ENCODE measurements around the gene BEAN1.
"Not testable (repeated sequence)": the region's sequence is repeated elsewhere in the genome, so short reads cannot be mapped to it uniquely, and the experiment has no call there.

BEAN1 gene

DNA sequence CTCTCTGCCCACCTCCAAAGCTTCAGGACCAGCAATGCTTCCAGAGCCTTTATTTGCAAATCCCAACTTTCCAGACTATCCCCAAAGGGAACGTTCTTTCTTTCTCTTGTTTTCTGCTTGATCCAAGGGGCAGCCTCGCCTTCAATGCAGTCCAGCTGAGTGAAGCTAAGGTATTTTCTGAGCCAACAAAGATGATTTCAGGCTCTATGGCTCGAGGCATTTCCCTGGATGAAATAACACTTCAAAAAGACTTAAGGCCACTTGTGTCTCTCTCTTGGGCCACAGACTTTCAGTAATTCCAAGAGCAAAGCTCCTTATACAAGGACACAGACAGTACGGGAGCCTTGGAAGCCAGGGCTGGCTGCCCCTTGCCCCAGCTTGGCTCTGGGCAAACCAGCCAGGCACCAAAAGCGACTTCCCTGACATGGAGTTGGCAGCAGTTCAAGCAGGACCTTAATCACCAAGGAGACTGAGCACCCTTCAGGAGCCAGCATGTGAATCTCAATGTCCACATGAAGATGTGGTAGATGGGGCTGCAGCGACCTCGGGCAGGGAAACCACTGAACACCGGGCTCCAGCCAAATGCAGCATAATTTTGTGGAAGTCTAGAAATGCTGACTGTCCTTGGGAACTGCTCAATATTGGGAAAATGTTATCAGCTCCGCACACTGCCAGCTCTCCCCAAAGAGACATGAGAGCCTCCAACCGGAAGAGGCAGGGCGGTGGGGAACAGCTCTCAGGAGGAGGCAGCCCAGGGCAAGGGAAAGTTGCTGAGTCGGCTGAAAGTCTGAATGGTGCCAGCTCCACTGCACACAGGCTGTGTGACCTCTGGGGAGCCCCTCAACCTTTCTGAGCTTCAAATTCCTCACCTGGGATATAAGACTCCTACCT is 83.9 kb downstream of the BEAN1 start:
- DNase-seq: no peak

DNA sequence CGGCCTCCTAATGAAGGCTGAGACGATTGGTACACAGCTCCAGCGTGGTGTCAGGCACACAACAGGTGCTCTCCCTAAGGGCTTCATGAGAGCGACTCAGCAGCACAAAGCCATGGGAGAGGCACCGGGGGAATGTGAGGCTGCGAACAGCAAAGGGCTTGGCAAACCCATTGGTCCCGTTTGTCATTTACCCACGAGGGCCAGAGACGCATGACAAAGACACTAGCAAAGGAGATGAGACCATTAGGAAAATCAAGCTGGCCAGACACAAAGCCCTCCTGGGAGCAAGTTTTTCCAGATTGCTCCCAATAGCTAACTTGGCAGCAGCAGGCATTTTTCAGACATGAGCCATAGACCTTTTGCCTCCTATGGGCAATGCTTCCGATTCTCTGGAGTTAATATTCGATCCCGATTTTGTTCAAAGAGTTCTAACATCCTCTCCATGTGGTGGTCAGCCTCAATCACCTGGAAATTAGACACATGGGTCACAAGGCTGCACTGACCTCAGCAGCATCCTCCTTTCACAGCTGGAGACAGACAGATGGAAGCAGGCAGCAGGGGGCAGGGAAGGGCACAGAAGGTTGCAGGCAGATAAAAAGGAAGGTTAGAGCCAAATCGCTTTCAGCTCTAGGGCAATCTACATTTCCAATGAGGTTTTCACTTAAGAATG is 84.6 kb downstream of the BEAN1 start:
- DNase-seq: peak in 1 of 2 experiments; percentile 74

DNA sequence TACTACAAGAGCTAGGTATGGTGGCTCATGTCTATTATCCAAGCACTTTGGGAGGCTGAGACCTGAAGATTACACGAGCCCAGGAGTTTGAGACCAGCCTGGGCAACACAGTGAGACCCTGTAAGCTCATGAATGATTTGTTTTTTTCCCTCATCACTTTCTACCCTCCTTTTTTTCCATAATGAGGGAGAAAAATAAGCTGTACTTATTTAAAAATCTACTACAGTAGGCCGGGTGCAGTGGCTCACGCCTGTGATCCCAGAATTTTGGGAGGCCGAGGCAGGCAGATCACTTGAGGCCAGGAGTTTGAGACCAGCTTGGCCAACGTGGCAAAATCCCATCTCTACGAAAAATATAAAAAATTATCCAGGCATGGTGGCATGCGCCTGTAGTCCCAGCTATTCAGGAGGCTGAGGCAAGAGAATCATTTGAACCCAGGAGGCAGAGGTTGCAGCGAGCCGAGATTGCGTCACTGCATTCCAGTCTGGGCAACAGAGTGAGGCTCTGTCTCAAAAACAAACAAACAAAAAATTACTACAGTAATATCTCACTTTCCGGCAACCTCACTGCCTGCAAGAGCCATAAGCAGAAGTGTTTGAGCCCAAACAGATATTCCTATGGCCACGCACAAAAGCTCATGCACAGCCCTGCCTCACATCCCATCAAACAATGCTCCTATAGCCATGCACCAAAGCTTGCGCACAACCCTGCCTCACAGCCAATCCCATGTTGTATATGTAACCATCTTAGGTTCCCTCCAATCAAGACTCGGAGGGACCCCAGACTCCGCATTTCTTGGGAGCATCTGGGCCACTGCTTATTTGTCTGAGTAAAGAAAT is 85.4 kb downstream of the BEAN1 start:
- DNase-seq: no peak

DNA sequence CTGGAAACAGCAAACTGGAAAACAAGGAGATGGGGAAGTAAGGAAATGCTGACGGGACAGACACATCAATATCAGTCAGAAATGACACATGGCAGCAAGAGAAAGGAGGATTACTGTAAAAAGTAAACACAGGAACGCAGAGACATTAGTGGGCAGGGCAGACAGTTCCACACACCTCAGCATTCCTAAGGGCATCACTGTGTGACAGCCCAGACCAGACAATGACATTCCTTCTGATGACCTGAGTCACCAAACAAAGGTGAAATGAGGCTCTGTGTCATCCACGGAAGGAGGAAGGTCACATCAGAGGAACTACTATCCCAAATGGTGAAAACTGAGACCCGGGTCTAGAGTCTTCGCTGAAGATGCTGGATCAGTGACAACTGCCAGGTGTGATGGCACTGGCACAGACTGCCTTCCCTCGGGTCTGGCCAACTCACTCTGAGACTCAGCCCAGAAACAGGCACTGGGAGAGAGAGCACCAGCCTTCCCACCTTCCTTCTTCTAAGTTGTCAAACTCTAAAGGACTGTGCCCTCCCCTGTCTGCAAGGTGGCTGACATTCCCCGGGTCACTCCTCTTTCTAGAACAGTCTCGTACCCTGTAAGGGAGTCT is 86.1 kb downstream of the BEAN1 start:
- DNase-seq: no peak

DNA sequence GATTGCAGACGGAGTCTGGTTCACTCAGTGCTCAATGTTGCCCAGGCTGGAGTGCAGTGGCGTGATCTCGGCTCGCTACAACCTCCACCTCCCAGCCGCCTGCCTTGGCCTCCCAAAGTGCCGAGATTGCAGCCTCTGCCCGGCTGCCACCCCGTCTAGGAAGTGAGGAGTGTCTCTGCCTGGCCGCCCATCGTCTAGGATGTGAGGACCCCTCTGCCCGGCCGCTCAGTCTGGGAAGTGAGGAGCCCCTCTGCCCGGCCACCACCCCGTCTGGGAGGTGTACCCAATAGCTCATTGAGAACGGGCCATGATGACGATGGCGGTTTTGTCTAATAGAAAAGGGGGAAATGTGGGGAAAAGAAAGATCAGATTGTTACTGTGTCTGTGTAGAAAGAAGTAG is 87.3 kb downstream of the BEAN1 start:
- not testable (repeated sequence) for DNase-seq

DNA sequence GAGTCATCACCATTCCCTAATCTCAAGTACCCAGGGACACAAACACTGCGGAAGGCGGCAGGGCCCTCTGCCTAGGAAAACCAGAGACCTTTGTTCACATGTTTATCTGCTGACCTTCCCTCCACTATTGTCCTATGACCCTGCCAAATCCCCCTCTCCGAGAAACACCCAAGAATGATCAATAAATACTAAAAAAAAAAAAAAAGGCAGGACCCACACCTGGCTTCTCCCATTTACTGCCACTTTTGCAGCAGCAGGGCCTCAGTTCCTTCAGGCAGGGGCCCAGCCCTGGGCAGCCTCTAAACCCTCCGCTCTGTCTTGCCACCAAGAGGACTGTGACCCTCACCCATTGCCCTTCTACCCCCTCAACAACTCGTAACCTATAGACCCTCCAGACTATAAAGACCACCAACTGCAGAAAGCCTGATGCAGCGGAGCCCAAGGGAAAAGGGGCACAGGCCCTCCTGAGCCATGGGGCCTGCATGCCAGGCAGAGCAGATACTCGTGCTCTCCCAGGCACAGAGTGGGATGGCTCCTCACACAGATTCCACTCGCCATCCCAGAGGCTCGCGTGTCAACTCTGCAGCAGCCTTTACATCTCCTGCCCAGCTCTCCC is 88.0 kb downstream of the BEAN1 start:
- DNase-seq: not testable (repeated sequence)

DNA sequence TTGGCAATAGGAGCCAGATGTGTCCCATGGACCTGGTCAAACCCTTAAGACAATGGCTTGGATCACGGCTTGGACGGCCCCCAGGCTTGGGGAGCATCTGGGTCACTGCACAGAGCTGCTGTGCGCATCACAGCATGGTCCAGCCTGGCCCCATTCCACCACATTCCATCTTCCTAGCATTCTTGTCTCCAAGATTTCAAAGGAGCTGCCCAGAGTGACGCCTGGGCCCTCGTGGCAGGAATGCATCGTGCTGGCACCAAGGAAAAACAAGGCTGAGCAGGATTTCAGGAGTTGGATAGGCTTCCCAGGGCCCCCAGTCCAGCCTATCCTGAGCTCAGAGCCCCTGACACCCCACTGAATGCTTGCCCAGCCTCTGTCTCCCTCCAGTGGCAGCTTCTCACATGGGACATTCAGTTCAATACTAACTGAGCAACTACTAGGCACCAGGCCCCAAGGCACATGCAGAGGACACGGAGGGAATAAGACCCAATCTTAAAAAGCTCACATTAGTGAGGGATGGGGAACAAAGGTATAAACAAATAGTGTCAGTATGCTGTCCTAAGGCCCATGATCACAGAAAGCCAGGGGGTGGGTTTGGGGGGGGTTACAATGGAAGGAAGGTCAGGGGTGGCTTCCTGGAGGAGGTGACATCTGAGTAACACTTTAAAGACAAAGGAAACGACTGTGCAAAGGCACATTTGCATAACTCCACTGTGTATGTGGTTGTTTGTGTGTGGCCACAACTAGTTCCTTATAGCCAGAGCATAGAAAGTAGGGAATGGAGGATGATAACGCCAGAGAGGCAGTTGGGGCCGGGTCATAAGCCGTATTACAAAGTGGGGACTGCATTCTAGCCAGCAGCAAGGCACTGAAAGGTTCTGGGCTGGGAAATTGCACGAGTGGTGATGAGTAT is 88.8 kb downstream of the BEAN1 start:
- peak in 1 of 2 experiments; percentile 27 for DNase-seq

DNA sequence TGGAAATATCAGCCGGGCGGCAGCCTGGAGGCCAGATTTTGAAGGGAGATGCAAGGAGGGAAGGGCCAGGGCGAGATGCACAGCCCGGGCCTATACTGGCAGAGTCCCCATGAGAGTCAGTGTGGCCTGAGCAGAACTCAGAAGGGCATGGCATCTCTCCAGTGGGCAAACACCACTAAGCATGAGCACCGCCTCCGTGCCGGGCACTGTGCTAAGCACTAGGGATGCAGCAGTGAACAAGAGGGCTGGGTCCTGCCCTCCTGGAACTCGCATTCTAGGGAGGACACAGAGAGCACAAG is 89.4 kb downstream of the BEAN1 start:
- DNase-seq: no peak

DNA sequence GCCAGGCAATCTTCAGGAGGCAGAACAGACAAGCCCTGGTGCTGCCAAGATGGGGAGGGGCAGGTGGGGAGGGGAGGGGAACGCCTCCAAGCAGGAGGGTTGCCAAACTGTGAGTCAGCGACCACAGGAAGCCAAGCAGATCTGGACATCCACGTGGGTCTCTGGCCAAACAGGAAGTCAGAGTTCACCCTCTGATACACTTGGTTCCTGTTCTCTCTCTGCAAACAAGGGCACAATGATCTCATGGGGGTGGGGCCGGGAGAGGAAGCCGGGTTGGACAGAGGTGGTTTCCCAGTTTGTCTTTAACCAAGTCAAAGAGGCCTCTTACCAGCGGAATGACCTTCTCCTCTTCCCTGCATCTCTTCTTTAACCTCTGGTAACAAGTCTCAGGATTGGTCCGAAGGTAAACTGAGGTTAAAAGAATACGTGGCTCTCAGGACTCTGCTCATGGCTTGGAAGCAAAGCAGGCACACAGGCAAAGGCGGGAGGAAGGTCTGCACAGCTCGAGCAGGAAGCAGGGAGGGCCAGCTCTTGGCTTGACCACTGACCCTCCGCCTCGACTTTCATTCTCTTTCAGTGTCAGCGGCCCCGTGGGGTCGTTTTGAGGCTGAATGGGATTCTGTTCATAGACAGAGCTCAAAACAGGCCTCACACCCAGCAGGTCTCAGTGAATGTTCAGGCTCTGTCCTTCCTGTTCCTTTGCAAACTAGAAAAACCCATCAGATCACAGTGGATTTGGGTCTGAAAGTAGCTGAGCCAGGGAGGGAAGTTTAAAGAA is 89.9 kb downstream of the BEAN1 start:
- peak; percentile 95 to 98 for DNase-seq

DNA sequence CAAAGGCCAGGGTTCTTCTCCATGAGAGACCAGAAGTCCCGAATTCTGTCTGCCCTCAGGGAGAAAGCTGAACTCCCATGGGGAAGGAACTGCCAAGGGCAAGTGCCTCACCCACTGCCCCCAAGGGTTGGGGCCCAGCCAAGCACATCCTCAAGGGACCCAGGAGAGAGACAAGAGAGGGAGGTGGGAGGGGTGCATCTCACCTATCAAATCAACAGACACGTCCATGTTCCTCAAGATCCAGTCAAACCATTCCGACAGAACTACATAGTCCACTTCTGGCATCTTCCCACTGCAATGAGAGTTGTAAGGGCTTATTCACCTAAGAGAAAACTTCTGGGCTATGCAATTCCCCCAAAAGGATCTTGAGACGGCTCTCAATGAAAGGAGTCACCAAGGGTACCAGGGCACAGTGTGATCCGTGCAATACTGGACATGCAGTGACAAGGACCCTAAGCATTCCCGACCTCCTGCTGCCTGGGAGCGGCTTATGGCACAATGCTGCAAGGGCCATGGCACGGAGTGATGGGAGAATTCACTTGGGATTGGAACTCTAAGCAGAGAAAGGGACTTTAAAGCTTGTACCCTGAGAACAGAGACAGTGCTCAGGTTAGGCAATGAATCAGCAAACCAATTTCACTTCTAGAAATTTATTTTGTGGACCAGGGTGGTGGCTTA is 90.6 kb downstream of the BEAN1 start:
- DNase-seq: no peak

DNA sequence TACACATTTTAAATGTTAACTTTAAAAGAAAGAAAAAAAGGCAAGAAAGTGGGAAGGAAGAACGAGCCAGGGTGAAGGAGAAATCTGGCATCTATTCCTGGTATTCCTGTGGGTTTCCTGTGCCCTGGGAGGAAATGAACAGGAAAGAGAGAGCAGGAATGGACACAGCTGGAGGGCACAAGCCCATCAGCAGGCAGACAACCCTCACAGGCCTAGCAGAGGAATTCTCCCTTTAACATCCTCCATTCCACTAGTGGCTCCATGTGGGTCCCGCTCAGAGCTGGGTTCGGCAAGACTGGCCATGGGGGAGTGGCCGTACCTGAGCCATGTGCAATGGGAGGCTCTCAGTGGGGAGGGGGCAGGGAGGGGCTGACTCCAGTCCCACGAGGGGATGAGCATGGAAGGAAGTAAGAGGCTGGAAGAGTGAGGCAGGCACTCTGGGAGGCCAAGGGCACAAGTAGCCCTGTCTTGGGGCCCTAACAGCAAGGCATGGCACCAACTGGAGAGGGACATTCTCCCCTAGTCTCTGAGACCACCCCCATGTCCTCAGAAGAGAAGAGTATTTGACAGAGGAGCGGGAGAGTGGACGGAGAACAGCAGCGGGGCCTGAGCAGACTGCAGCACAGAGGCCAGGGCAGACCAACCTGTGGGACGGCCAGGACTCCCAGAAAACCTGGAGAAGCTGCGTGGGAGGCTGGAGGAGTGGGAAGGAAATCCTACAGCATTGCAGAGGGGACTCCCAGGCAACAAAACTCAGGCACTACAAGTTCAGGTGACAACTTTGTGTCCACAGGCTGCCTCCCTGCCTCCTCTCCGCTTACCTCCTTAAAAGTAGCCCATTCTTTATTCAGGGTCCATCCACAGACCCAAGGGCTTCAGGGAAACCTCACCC is 92.6 kb downstream of the BEAN1 start:
- DNase-seq: no peak

DNA sequence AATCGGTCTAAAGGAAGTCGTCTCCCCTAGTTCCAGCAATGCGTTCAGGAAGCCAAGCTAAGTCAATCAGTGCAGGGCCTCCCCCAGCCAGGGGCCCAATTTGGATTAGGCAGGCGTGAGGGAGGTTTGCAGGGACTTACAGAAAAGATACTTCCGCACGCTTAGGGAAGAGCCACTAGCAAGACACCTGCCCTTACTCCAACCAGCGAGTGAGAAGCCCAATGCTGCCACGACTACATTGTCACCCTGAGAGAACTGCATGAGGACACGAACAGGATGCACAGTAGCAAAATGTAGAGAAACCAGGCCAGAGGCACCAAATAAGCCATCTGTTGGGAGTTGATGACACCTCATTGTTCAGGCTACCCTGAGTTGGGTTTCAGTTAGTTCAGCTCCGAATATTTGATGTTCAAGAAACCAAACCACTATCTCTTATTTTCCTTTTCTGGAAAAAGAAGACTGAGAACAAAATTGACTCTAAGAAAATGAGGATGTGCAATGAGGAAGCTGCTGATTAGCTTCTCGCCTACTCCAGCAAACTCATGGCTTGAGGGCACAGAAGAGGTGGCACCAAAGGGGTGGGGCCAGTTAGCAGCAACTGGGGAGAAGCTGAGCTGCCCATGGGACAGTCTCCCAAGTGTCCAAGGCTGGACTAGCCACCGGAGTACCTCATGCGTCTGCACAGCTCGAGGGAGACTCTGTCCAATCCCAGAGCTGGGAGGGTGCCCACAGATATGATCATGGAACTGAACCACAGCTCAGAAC is 93.5 kb downstream of the BEAN1 start:
- no peak for DNase-seq

DNA sequence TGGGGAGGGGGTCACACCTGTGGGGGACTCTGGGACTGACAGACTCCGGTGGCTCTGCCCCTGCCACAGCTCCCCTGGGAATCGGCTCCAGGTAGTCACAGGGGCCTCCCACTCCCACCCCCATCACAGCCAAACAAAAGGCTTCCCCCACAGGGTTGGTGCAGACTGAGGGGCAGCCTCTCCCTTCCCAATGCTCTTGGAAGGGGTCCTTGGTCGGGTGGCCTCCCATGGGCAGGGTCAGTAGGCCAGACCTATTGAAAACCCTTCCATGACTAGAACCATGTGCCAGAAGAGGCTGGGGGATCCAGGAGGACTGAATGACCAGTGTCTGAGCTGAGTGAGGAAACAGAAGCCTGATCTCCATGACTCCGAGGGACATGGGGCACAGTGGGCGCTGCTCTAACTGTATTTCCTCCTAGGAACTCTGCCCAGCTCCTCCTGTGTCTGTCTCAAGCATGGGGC is 94.2 kb downstream of the BEAN1 start:
- DNase-seq: no peak

DNA sequence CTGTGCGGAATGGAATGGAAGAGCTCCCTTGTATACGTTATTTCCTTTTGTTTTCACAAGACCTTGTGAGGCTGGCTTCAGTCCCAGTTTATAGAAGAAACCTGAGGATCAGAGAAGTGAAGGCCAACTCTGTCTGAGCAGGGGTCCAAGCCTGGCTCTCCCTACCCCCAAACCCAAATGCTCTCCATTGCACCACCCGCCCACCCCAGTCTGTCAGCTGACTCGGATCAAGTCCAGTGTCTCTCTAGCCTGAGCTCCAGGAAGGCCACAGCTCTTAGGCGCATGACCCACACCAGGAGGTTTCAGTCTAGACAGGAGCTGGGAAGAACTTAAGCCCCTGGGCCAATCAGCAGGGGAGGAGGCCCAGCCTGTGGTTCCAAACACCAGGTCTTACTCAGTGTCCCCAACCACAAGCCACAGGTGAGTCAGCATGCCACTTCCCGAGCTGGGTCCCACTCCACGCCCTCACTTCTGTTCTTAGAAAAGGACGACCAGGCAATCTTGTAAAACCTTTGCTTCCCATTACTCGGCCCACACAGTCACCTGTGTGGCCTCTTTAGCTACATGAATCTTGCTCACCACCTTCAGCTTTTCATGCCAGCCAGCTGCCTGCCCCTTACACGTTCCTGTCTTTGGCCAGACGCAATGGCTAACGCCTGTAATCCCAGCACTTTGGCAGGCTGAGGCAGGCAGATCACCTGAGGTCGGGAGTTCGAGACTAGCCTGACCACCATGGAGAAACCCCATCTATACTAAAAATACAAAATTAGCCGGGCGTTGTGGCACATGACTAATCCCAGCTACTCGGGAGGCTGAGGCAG is 95.1 kb downstream of the BEAN1 start:
- DNase-seq: peak; percentile 49 to 83

DNA sequence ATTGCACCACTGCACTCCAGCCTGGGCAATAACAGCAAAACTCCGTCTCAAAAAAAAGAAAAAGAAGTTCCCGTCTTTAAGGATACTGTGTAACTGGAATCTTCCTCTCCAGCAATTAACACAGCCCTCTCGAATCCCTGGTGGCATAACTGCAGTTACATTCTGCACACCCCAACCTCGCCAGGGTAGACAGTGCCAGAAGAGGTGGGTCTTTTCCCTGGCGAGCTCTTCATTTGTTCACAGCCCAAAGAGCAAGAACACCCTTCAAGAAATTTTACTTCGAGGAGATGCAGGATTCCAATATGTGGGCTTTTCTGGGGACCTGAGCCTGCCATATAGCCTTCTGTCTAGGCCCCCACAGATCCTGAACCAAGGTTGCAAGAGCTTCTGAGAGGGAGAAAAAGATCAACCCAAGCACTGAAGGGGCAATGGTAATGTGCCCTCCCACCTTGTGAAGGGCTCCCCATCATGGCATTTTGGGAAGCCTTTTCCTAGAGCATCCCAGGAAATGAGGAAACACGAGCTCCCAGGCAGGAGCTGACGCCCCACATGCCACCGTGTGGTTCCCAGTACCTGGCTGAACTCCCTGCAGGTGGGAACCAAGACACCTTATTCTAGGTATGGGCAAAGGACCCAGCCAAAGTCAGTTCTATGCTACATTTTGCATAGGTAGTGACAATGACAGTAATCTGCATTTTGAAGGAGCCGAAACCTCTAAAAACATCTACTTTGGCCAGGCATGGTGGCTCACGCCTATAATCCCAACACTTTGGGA is 95.9 kb downstream of the BEAN1 start:
- no peak for DNase-seq

DNA sequence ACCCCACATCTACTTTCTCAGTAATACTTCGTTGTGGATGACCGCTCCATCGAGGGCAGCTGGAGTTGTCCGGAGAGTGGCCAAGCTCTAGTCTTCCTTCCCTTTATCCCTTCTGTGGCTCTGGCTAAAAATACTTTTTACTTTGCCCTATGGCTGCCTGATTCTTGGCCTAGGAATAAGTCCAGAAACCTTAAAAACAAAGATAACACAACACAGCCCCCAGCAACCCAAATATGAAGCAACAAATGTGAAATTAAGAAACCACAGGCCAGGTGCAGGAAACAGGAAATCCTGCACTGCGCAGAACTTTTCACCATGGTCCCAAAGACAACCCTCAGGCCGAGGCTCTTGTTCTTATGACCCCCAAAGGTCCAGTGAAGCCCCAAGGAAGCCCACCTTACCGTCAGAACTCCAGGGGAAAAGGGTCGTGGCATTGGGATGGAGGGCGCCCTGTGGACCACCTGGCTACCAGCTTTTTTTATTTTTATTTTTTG is 96.8 kb downstream of the BEAN1 start:
- no peak for DNase-seq

Measured in SW 1271 (cell line).